ENCODE measurements around the gene LEMD1.

LEMD1 gene

GRCh38 chr1:205449254-205449749 is 27.4 kb upstream of the LEMD1 start:
- Histone ChIP-seq H3K27me3 (ENCODE audit: insufficient read depth, poor library complexity, severe bottlenecking) (peaks cover 19% of the 10 kb centered on the region), H3K4me3 (replicated peaks; ENCODE audit: insufficient read depth, low read length) (no peak overlapping the region), H3K27ac (replicated peaks) (no peak overlapping the region)
- DNase-seq (ENCODE audit: low read depth in 1 of 2, low spot score in 1 of 2): no peak
- TF ChIP-seq SPI1 (IDR thresholded peaks at IDR 0.05; ENCODE audit: borderline replicate concordance, low read depth) (no peak), CTCF (IDR thresholded peaks at IDR 0.05; ENCODE audit: insufficient read depth, low read length) (no peak), POLR2AphosphoS5 (IDR thresholded peaks at IDR 0.05; ENCODE audit: low read depth) (no peak), GABPA (IDR thresholded peaks at IDR 0.05; ENCODE audit: low read depth) (no peak)
- TF ChIP-seq, protein P1, sequence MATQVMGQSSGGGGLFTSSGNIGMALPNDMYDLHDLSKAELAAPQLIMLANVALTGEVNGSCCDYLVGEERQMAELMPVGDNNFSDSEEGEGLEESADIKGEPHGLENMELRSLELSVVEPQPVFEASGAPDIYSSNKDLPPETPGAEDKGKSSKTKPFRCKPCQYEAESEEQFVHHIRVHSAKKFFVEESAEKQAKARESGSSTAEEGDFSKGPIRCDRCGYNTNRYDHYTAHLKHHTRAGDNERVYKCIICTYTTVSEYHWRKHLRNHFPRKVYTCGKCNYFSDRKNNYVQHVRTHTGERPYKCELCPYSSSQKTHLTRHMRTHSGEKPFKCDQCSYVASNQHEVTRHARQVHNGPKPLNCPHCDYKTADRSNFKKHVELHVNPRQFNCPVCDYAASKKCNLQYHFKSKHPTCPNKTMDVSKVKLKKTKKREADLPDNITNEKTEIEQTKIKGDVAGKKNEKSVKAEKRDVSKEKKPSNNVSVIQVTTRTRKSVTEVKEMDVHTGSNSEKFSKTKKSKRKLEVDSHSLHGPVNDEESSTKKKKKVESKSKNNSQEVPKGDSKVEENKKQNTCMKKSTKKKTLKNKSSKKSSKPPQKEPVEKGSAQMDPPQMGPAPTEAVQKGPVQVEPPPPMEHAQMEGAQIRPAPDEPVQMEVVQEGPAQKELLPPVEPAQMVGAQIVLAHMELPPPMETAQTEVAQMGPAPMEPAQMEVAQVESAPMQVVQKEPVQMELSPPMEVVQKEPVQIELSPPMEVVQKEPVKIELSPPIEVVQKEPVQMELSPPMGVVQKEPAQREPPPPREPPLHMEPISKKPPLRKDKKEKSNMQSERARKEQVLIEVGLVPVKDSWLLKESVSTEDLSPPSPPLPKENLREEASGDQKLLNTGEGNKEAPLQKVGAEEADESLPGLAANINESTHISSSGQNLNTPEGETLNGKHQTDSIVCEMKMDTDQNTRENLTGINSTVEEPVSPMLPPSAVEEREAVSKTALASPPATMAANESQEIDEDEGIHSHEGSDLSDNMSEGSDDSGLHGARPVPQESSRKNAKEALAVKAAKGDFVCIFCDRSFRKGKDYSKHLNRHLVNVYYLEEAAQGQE (IDR thresholded peaks at IDR 0.05; ENCODE audit: insufficient replicate concordance, low read depth): no peak

- TF ChIP-seq SPI1 (IDR thresholded peaks at IDR 0.05; ENCODE audit: borderline replicate concordance, low read depth): no peak
- TF ChIP-seq POLR2AphosphoS5 (IDR thresholded peaks at IDR 0.05; ENCODE audit: low read depth): no peak
- TF ChIP-seq, protein P1 (IDR thresholded peaks at IDR 0.05; ENCODE audit: insufficient replicate concordance, low read depth): no peak
- TF ChIP-seq CTCF (IDR thresholded peaks at IDR 0.05; ENCODE audit: insufficient read depth, low read length): no peak
- no peak for TF ChIP-seq GABPA (IDR thresholded peaks at IDR 0.05; ENCODE audit: low read depth)
- Histone ChIP-seq H3K4me3 (replicated peaks; ENCODE audit: insufficient read depth, low read length) (no peak overlapping the region), H3K27ac (replicated peaks) (no peak overlapping the region), H3K27me3 (ENCODE audit: insufficient read depth, poor library complexity, severe bottlenecking) (peaks cover 19% of the 10 kb centered on the region)
- no peak for DNase-seq (ENCODE audit: low read depth in 1 of 2, low spot score in 1 of 2)
Measured at GRCh38 chr1:205448540-205449253, 26.8 kb upstream of the LEMD1 start.

DNA sequence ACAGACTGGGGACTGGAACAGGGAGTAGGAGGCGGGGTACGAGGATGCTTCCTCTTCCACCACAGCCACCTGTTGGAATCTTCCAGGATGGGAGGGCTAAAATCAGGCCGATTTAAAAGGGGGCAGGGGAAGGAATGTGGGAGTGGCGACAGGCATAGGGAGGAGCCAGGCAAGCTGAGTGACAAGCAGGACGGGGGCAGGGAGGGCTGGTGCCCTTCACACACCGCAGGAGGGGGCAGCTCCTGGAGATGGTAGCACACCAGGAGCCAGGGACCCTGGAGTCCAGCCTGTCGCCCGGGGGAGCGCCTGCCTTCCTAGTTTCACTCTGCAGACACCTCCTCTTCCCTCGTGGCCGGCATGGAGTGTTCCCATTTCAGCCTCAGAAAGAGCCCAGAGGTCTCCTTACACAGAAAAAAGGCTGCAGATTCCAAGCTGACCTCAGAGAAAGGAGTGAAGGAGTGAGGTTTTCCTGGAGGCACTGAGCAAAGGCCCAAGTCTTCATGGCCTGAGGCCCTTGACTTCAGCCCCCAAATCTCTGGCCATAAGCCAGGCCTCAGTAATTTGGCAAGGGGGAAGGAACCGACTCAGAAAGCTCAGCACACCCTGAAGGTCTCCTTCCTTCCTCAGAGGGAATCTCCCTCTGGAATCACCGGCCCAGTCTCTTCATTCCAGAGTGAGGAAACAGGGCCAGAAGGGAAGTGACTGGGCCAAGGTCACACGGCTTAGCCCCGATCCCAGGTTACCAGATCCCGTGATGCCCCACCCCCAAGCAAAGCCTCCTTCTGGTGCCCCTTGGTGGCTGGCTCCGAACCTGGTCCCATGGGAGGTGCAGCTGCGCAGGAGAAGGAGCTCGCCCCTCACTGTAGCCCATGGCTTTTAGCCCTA is 25.8 kb upstream of the LEMD1 start:
- Histone ChIP-seq H3K27me3 (ENCODE audit: insufficient read depth, poor library complexity, severe bottlenecking) (peaks cover 16% of the 10 kb centered on the region), H3K4me3 (replicated peaks; ENCODE audit: insufficient read depth, low read length) (no peak overlapping the region), H3K27ac (replicated peaks) (no peak overlapping the region)
- TF ChIP-seq POLR2AphosphoS5 (IDR thresholded peaks at IDR 0.05; ENCODE audit: low read depth) (no peak), CTCF (IDR thresholded peaks at IDR 0.05; ENCODE audit: insufficient read depth, low read length) (no peak), GABPA (IDR thresholded peaks at IDR 0.05; ENCODE audit: low read depth) (no peak), SPI1 (IDR thresholded peaks at IDR 0.05; ENCODE audit: borderline replicate concordance, low read depth) (no peak)
- TF ChIP-seq, protein P1 (IDR thresholded peaks at IDR 0.05; ENCODE audit: insufficient replicate concordance, low read depth): no peak
- no peak for DNase-seq (ENCODE audit: low read depth in 1 of 2, low spot score in 1 of 2)

Data from HL-60 (cell line).